ENCODE data around the gene CFAP410.
"Not testable (repeated sequence)": the region's sequence is repeated elsewhere in the genome, so short reads cannot be mapped to it uniquely, and the experiment has no call there.

Gene CFAP410

GRCh38 chr21:44315691-44316203 is 23.4 kb downstream of the CFAP410 start:
- no peak for DNase-seq

- DNase-seq: no peak
These were observed 24.6 kb downstream of the CFAP410 start for GRCh38 chr21:44314561-44314960.

GRCh38 chr21:44314128-44314527 is 25.1 kb downstream of the CFAP410 start:
- DNase-seq: no peak

- no peak for DNase-seq
These were observed 25.7 kb downstream of the CFAP410 start for GRCh38 chr21:44313451-44313850.

- DNase-seq: no peak
These were observed 26.5 kb downstream of the CFAP410 start for GRCh38 chr21:44312716-44313115.

- DNase-seq: no peak
These were observed 27.1 kb downstream of the CFAP410 start for GRCh38 chr21:44312089-44312488.

GRCh38 chr21:44310628-44311507 is 28.3 kb downstream of the CFAP410 start:
- DNase-seq: no peak

- no peak for DNase-seq
These were observed 32.1 kb downstream of the CFAP410 start for GRCh38 chr21:44306936-44307704.

- DNase-seq: no peak
These were observed 33.5 kb downstream of the CFAP410 start for GRCh38 chr21:44305691-44306090.

- peak in 1 of 4 experiments; percentile 27 for DNase-seq
These were observed 34.3 kb downstream of the CFAP410 start for GRCh38 chr21:44304877-44305293.

- no peak for DNase-seq
These were observed 35.1 kb downstream of the CFAP410 start for GRCh38 chr21:44304011-44304616.

GRCh38 chr21:44303490-44303981 is 35.7 kb downstream of the CFAP410 start:
- DNase-seq: no peak

GRCh38 chr21:44302573-44303401 is 36.4 kb downstream of the CFAP410 start:
- not testable (repeated sequence) for DNase-seq

GRCh38 chr21:44301961-44302406 is 37.2 kb downstream of the CFAP410 start:
- no peak for DNase-seq

- no peak for DNase-seq
These were observed 38.0 kb downstream of the CFAP410 start for GRCh38 chr21:44301141-44301540.

GRCh38 chr21:44300262-44300959 is 38.8 kb downstream of the CFAP410 start:
- DNase-seq: peak; percentile 23 to 40 (median 38)

GRCh38 chr21:44299458-44300261 is 39.5 kb downstream of the CFAP410 start, which contains the start of gene PFKL:
TSS of gene PFKL (plus strand) at chr21:44300053. CDS start at chr21:44300106, 53 bp downstream.
- peak; percentile 21 to 47 (median 32) for DNase-seq

GRCh38 chr21:44299085-44299457 is 40.1 kb downstream of the CFAP410 start:
- no peak for DNase-seq

- DNase-seq: no peak
These were observed 40.9 kb downstream of the CFAP410 start for GRCh38 chr21:44298301-44298700.
